ENCODE results near the gene B3GNT9. TPM values are rescaled to one million over a fixed set of nuclear protein-coding genes. Genes with fewer than 3 reads are reported as not detected.

Gene B3GNT9
- total RNA-seq, 3 donors from 2014 or later (not counting 1 experiment from before 2014, with no cell fraction given), result 0.80 to 1.3 (median 1.0) TPM

GRCh38 chr16:67109407-67110135 is 41.2 kb downstream of the B3GNT9 start, which contains the start of gene PHAF1:
PHAF1 (plus strand) TSS chr16:67109941; CDS start chr16:67110176, 235 bp downstream.
- peak; percentile 97 for DNase-seq
- peak; percentile 91 to 97 (median 95) for ATAC-seq
- no peaks in the 10 kb centered on the region for H3K36me3 Mint-ChIP-seq
- 3% methylated on average over 63 of the region's 63 CpGs for WGBS (ENCODE audit: insufficient coverage)
- H3K4me1 ChIP-seq (ENCODE audit: control insufficient read depth, insufficient read depth, low read length), result peaks cover 25% of the 10 kb centered on the region
- H3K27me3 Mint-ChIP-seq (ENCODE audit: low read depth in 2 of 2), result no peaks in the 10 kb centered on the region
- no peaks in the 10 kb centered on the region for H3K27me3 ChIP-seq (ENCODE audit: control insufficient read depth, insufficient read depth, low read length)
- TF ChIP-seq, protein P1, sequence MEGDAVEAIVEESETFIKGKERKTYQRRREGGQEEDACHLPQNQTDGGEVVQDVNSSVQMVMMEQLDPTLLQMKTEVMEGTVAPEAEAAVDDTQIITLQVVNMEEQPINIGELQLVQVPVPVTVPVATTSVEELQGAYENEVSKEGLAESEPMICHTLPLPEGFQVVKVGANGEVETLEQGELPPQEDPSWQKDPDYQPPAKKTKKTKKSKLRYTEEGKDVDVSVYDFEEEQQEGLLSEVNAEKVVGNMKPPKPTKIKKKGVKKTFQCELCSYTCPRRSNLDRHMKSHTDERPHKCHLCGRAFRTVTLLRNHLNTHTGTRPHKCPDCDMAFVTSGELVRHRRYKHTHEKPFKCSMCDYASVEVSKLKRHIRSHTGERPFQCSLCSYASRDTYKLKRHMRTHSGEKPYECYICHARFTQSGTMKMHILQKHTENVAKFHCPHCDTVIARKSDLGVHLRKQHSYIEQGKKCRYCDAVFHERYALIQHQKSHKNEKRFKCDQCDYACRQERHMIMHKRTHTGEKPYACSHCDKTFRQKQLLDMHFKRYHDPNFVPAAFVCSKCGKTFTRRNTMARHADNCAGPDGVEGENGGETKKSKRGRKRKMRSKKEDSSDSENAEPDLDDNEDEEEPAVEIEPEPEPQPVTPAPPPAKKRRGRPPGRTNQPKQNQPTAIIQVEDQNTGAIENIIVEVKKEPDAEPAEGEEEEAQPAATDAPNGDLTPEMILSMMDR (IDR thresholded peaks at IDR 0.05), result no peak
- intact Hi-C loops (cut with micrococcal nuclease), result loop anchor here (1.0 to 10.0 kb wide), 3 partner anchors 48 to 95 kb away; partner anchors contain the start of genes FBXL8 and TRADD
- peak within 1 kb of the TSS; percentile 31 for H3K27ac ChIP-seq (ENCODE audit: low read length)
- no peaks in the 10 kb centered on the region for H3K36me3 ChIP-seq (ENCODE audit: control insufficient read depth, insufficient read depth, low read length)
- peak within 1 kb of the TSS; percentile 75 for H3K4me3 ChIP-seq (ENCODE audit: low read length)
- peaks cover 34 to 38% of the 10 kb centered on the region in 2 donors for H3K4me1 Mint-ChIP-seq
- H3K4me3 Mint-ChIP-seq, result peak within 1 kb of the TSS; percentile 94
- H3K9me3 ChIP-seq (ENCODE audit: control insufficient read depth, insufficient read depth, low read length), result no peaks in the 10 kb centered on the region
- H3K27ac Mint-ChIP-seq, result peak within 1 kb of the TSS; percentile 65 to 86
- no peaks in the 10 kb centered on the region for H3K9me3 Mint-ChIP-seq

DNA sequence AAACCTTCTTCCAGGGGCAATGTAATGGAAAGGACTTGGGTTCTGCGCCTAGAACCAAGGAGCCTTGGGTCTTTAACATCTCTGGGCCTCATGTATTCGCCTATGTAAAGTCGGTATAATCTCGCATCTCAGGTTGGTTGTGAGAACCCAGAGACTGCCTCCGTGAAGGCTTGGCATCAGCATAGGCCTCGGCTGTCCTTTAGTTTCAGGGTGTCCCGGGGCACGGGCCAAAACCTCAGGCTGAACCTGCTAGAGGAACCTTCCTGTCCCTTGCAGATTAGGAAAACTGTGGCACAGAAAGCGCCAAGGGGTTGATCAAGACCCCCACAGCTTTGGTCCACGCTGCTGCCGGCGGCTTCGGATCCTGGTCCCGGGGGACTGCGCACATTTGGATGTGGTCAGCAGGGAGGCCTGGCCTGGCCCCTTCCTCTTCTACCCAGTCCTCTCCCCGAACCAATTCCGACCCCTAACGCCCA is 41.8 kb downstream of the B3GNT9 start:
- peak in 1 of 2 donors; percentile 11 for DNase-seq
- Histone ChIP-seq H3K27ac (ENCODE audit: low read length) (no peak overlapping the region), H3K4me1 (ENCODE audit: control insufficient read depth, insufficient read depth, low read length) (peaks cover 25% of the 10 kb centered on the region), H3K36me3 (ENCODE audit: control insufficient read depth, insufficient read depth, low read length) (no peaks in the 10 kb centered on the region), H3K4me3 (ENCODE audit: low read length) (peak overlapping the region; percentile 75), H3K27me3 (ENCODE audit: control insufficient read depth, insufficient read depth, low read length) (no peaks in the 10 kb centered on the region), H3K9me3 (ENCODE audit: control insufficient read depth, insufficient read depth, low read length) (no peaks in the 10 kb centered on the region)
- WGBS (ENCODE audit: insufficient coverage), result 88% methylated on average over 18 of the region's 18 CpGs
- Mint-ChIP-seq H3K4me1 (peaks cover 34 to 37% of the 10 kb centered on the region in 2 donors), H3K27ac (peak overlapping the region; percentile 65 to 86), H3K9me3 (no peaks in the 10 kb centered on the region), H3K36me3 (no peaks in the 10 kb centered on the region), H3K4me3 (peak overlapping the region; percentile 94), H3K27me3 (ENCODE audit: low read depth in 2 of 2) (no peaks in the 10 kb centered on the region)
- intact Hi-C loops (cut with micrococcal nuclease), result loop anchor here (1.0 to 10.0 kb wide), 2 partner anchors 81 to 94 kb away; no protein-coding TSS in a partner anchor
- no peak for ATAC-seq
- TF ChIP-seq, protein P1 (IDR thresholded peaks at IDR 0.05), result no peak

GRCh38 chr16:67108489-67108888 is 42.3 kb downstream of the B3GNT9 start:
- H3K27ac Mint-ChIP-seq, result peak overlapping the region in 1 of 2 donors; percentile 86

More at GRCh38 chr16:67108489-67108888, 42.3 kb downstream of the B3GNT9 start:
- peaks cover 25% of the 10 kb centered on the region for H3K4me1 ChIP-seq (ENCODE audit: control insufficient read depth, insufficient read depth, low read length)
- Mint-ChIP-seq H3K36me3 (no peaks in the 10 kb centered on the region), H3K4me1 (peaks cover 34 to 37% of the 10 kb centered on the region in 2 donors), H3K9me3 (no peaks in the 10 kb centered on the region), H3K4me3 (no peak overlapping the region), H3K27me3 (ENCODE audit: low read depth in 2 of 2) (no peaks in the 10 kb centered on the region)
- no peak for ATAC-seq
- TF ChIP-seq, protein P1 (IDR thresholded peaks at IDR 0.05), result no peak
- intact Hi-C loops (cut with micrococcal nuclease), result loop anchor here (10.0 kb wide), 1 partner anchor 94 kb away; no protein-coding TSS in a partner anchor
- no peaks in the 10 kb centered on the region for H3K9me3 ChIP-seq (ENCODE audit: control insufficient read depth, insufficient read depth, low read length)
- 97% methylated on average over 6 of the region's 6 CpGs for WGBS (ENCODE audit: insufficient coverage)
- H3K4me3 ChIP-seq (ENCODE audit: low read length), result no peak overlapping the region
- no peaks in the 10 kb centered on the region for H3K36me3 ChIP-seq (ENCODE audit: control insufficient read depth, insufficient read depth, low read length)
- DNase-seq, result no peak
- H3K27me3 ChIP-seq (ENCODE audit: control insufficient read depth, insufficient read depth, low read length), result no peaks in the 10 kb centered on the region
- no peak overlapping the region for H3K27ac ChIP-seq (ENCODE audit: low read length)
